ENCODE measurements around the gene C6orf52. TPM values are rescaled to one million over a fixed set of nuclear protein-coding genes. Genes with fewer than 3 reads are reported as not detected.

The C6orf52 gene
- total RNA-seq, 1 experiment from 2014 or later, result 4.3 TPM

GRCh38 chr6:10627800-10628199, 66.6 kb downstream of the C6orf52 start:
- ChIA-PET CTCF (no interaction called here), POLR2A (no interaction called here)
- intact Hi-C loops (cut with micrococcal nuclease; ENCODE audit: unreplicated experiment), result no loop called here
- Mint-ChIP-seq H3K27ac (ENCODE audit: unreplicated experiment) (no peak overlapping the region), H3K4me1 (ENCODE audit: low read depth, unreplicated experiment) (no peaks in the 10 kb centered on the region), H3K36me3 (ENCODE audit: insufficient read depth, unreplicated experiment) (peaks cover 79% of the 10 kb centered on the region), H3K27me3 (ENCODE audit: insufficient read depth, unreplicated experiment) (no peaks in the 10 kb centered on the region), H3K4me3 (ENCODE audit: unreplicated experiment) (no peak overlapping the region), H3K9me3 (ENCODE audit: unreplicated experiment) (no peaks in the 10 kb centered on the region)
- Histone ChIP-seq H3K9me3 (no peaks in the 10 kb centered on the region), H3K36me3 (ENCODE audit: control insufficient read depth, insufficient read depth, low read length) (no peaks in the 10 kb centered on the region; the same call in 1 of the 2 replicates), H3K4me1 (no peaks in the 10 kb centered on the region), H3K4me3 (ENCODE audit: low read depth, low read length) (no peak overlapping the region), H3K27me3 (replicated peaks; ENCODE audit: control insufficient read depth, insufficient read depth, low read length) (no peaks in the 10 kb centered on the region)
- DNase-seq, result no peak
- no TSS peak for BruUV-seq (replicated peaks)
- TF ChIP-seq, protein P1, sequence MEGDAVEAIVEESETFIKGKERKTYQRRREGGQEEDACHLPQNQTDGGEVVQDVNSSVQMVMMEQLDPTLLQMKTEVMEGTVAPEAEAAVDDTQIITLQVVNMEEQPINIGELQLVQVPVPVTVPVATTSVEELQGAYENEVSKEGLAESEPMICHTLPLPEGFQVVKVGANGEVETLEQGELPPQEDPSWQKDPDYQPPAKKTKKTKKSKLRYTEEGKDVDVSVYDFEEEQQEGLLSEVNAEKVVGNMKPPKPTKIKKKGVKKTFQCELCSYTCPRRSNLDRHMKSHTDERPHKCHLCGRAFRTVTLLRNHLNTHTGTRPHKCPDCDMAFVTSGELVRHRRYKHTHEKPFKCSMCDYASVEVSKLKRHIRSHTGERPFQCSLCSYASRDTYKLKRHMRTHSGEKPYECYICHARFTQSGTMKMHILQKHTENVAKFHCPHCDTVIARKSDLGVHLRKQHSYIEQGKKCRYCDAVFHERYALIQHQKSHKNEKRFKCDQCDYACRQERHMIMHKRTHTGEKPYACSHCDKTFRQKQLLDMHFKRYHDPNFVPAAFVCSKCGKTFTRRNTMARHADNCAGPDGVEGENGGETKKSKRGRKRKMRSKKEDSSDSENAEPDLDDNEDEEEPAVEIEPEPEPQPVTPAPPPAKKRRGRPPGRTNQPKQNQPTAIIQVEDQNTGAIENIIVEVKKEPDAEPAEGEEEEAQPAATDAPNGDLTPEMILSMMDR (IDR thresholded peaks at IDR 0.05; ENCODE audit: insufficient read depth in 1 of 2, low read depth in 1 of 2, low read length in 1 of 2, severe bottlenecking in 1 of 2, unreplicated experiment in 1 of 2), result no peak

- Mint-ChIP-seq H3K36me3 (ENCODE audit: insufficient read depth, unreplicated experiment) (peaks cover 81% of the 10 kb centered on the region), H3K4me1 (ENCODE audit: low read depth, unreplicated experiment) (no peaks in the 10 kb centered on the region), H3K27me3 (ENCODE audit: insufficient read depth, unreplicated experiment) (no peaks in the 10 kb centered on the region), H3K9me3 (ENCODE audit: unreplicated experiment) (no peaks in the 10 kb centered on the region), H3K27ac (ENCODE audit: unreplicated experiment) (no peak overlapping the region), H3K4me3 (ENCODE audit: unreplicated experiment) (no peak overlapping the region)
- no peaks in the 10 kb centered on the region for H3K27me3 ChIP-seq (replicated peaks; ENCODE audit: control insufficient read depth, insufficient read depth, low read length)
- TF ChIP-seq, protein P1 (IDR thresholded peaks at IDR 0.05; ENCODE audit: insufficient read depth in 1 of 2, low read depth in 1 of 2, low read length in 1 of 2, severe bottlenecking in 1 of 2, unreplicated experiment in 1 of 2), result no peak
- H3K9me3 ChIP-seq, result no peaks in the 10 kb centered on the region
- DNase-seq, result no peak
- POLR2A ChIA-PET, result no interaction called here
- H3K4me3 ChIP-seq (ENCODE audit: low read depth, low read length), result no peak overlapping the region
- CTCF ChIA-PET, result no interaction called here
- BruUV-seq (replicated peaks), result no TSS peak
- no peaks in the 10 kb centered on the region for H3K4me1 ChIP-seq
- intact Hi-C loops (cut with micrococcal nuclease; ENCODE audit: unreplicated experiment), result no loop called here
- H3K36me3 ChIP-seq (ENCODE audit: control insufficient read depth, insufficient read depth, low read length), result peaks cover 1% of the 10 kb centered on the region
Measured at GRCh38 chr6:10626154-10626741, 68.2 kb downstream of the C6orf52 start.

DNA sequence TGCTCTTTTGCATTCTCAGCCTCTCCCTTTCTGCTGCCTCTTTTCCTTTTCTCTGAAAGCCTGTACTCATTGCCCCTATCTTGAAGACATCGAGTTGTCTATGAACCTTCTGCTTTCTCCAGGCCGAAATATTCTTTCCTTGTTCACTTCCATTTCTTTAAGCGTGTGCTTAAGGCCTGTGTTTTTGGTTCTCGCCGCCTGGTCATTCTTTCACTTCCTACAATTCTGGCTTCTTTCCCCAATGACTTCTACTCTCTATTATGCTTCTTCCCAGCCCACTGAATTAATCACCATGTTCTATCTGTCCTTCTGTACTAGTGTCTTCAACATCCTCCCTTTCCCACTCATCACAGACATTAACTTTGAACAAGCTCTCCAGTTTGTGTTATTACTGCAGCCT, 69.6 kb downstream of the C6orf52 start:
- TF ChIP-seq, protein P1 (IDR thresholded peaks at IDR 0.05; ENCODE audit: insufficient read depth in 1 of 2, low read depth in 1 of 2, low read length in 1 of 2, severe bottlenecking in 1 of 2, unreplicated experiment in 1 of 2), result no peak
- Histone ChIP-seq H3K27me3 (replicated peaks; ENCODE audit: control insufficient read depth, insufficient read depth, low read length) (no peaks in the 10 kb centered on the region), H3K4me1 (no peaks in the 10 kb centered on the region), H3K4me3 (ENCODE audit: low read depth, low read length) (no peak overlapping the region), H3K9me3 (no peaks in the 10 kb centered on the region), H3K36me3 (ENCODE audit: control insufficient read depth, insufficient read depth, low read length) (peaks cover 1% of the 10 kb centered on the region)
- peaks cover 89% of the 10 kb centered on the region for H3K36me3 Mint-ChIP-seq (ENCODE audit: insufficient read depth, unreplicated experiment)
- BruUV-seq (replicated peaks), result no TSS peak
- H3K27me3 Mint-ChIP-seq (ENCODE audit: insufficient read depth, unreplicated experiment), result no peaks in the 10 kb centered on the region
- DNase-seq, result no peak
- ChIA-PET CTCF (no interaction called here), POLR2A (no interaction called here)
- no peaks in the 10 kb centered on the region for H3K9me3 Mint-ChIP-seq (ENCODE audit: unreplicated experiment)
- H3K4me3 Mint-ChIP-seq (ENCODE audit: unreplicated experiment), result no peak overlapping the region
- peaks cover 3% of the 10 kb centered on the region for H3K4me1 Mint-ChIP-seq (ENCODE audit: low read depth, unreplicated experiment)
- no peak overlapping the region for H3K27ac Mint-ChIP-seq (ENCODE audit: unreplicated experiment)
- intact Hi-C loops (cut with micrococcal nuclease; ENCODE audit: unreplicated experiment), result no loop called here
